ENCODE data around the gene EEF1AKMT4. TPM values are rescaled to one million over a fixed set of nuclear protein-coding genes. Genes with fewer than 3 reads are reported as not detected.

EEF1AKMT4 gene
- 1 to 10 TPM; 1.4 to 3.9 (median 2.4) TPM for total RNA-seq
- polyA plus RNA-seq: 1 to 10 TPM; 4.2 to 6.5 (median 5.3) TPM

- H3K4me3 ChIP-seq: peak within 1 kb of the TSS; percentile 71 to 88 (median 81)
- H3K9me3 ChIP-seq: no peaks in the 10 kb centered on the region
- H3K4me1 ChIP-seq: peaks cover 0 to 28% (median 15%) of the 10 kb centered on the region in 4 donors
- intact Hi-C loops (cut with DNase I): loop anchor here (1.0 to 5.0 kb wide), 5 partner anchors 48 to 354 kb away; partner anchors contain the start of genes ABCC5, ABCF3 and PSMD2
- peak; percentile 98 for DNase-seq
- peaks cover 7 to 11% (median 8%) of the 10 kb centered on the region in 4 donors for H3K36me3 ChIP-seq
- H3K27me3 ChIP-seq: no peaks in the 10 kb centered on the region
- TF ChIP-seq EP300 (IDR thresholded peaks at IDR 0.05) (peak in 1 of 4 donors; percentile 33), POLR2A (IDR thresholded peaks at IDR 0.05) (no peak), POLR2AphosphoS5 (IDR thresholded peaks at IDR 0.05) (peak in 2 of 4 donors; percentile 23 to 72), CTCF (IDR thresholded peaks at IDR 0.05) (peak in 3 of 4 experiments; percentile 18 to 44 (median 38))
- peak within 1 kb of the TSS; percentile 77 to 86 (median 84) for H3K27ac ChIP-seq
- 0% methylated on average over 54 of the region's 54 CpGs for WGBS, 2 donors
Observed at GRCh38 chr3:184249412-184250166, at the start of gene EEF1AKMT4. Gene EEF1AKMT4 (plus strand): TSS chr3:184249672. CDS start chr3:184249695, 23 bp downstream.

- intact Hi-C loops (cut with DNase I): no loop called here
- no peak for TF ChIP-seq EP300 (IDR thresholded peaks at IDR 0.05)
- TF ChIP-seq POLR2A (IDR thresholded peaks at IDR 0.05): no peak
- TF ChIP-seq POLR2AphosphoS5 (IDR thresholded peaks at IDR 0.05): no peak
- TF ChIP-seq CTCF (IDR thresholded peaks at IDR 0.05): no peak
- Histone ChIP-seq H3K36me3 (peaks cover 0 to 10% (median under 1%) of the 10 kb centered on the region in 4 donors), H3K27me3 (peaks cover 0 to 2% (median 0%) of the 10 kb centered on the region in 3 donors), H3K4me1 (no peaks in the 10 kb centered on the region), H3K27ac (no peak overlapping the region), H3K4me3 (no peak overlapping the region), H3K9me3 (no peaks in the 10 kb centered on the region)
- DNase-seq: no peak
Observed at GRCh38 chr3:184200825-184201224, 48.6 kb upstream of the EEF1AKMT4 start.

GRCh38 chr3:184203526-184203925, 45.9 kb upstream of the EEF1AKMT4 start:
- TF ChIP-seq POLR2AphosphoS5 (IDR thresholded peaks at IDR 0.05): no peak
- TF ChIP-seq CTCF (IDR thresholded peaks at IDR 0.05): no peak
- TF ChIP-seq EP300 (IDR thresholded peaks at IDR 0.05): no peak
- no peak for TF ChIP-seq POLR2A (IDR thresholded peaks at IDR 0.05)
- DNase-seq: no peak
- H3K4me3 ChIP-seq: no peak overlapping the region
- peaks cover 0 to 20% (median 0%) of the 10 kb centered on the region in 3 donors for H3K27me3 ChIP-seq
- no peak overlapping the region for H3K27ac ChIP-seq
- no peaks in the 10 kb centered on the region for H3K9me3 ChIP-seq
- intact Hi-C loops (cut with DNase I): no loop called here
- 86 to 90% methylated on average over 8 of the region's 8 CpGs for WGBS, 2 donors
- H3K4me1 ChIP-seq: no peaks in the 10 kb centered on the region
- H3K36me3 ChIP-seq: no peaks in the 10 kb centered on the region

GRCh38 chr3:184209146-184209923, 40.1 kb upstream of the EEF1AKMT4 start:
- WGBS, 2 donors: 64 to 75% methylated on average over 11 of the region's 11 CpGs
- DNase-seq: no peak

More at GRCh38 chr3:184209146-184209923, 40.1 kb upstream of the EEF1AKMT4 start:
- intact Hi-C loops (cut with DNase I): no loop called here
- Histone ChIP-seq H3K27me3 (peaks cover 0 to 20% (median 0%) of the 10 kb centered on the region in 3 donors), H3K27ac (no peak overlapping the region), H3K36me3 (no peaks in the 10 kb centered on the region), H3K4me3 (no peak overlapping the region), H3K4me1 (no peaks in the 10 kb centered on the region), H3K9me3 (no peaks in the 10 kb centered on the region)
- no peak for TF ChIP-seq CTCF (IDR thresholded peaks at IDR 0.05)
- no peak for TF ChIP-seq POLR2AphosphoS5 (IDR thresholded peaks at IDR 0.05)
- no peak for TF ChIP-seq POLR2A (IDR thresholded peaks at IDR 0.05)
